HUDEP-2 (cell line): ENCODE measurements around the gene RHOF.
"Not testable (repeated sequence)": the region's sequence is repeated elsewhere in the genome, so short reads cannot be mapped to it uniquely, and the experiment has no call there.

Source experiments
- DNase-seq, 76 experiments: peaks; one replicate each; lab custom pipeline; 2025; ENCODE audit not compliant: unreplicated experiment in 76 of 76; lab: John Stamatoyannopoulos, UW

The RHOF gene

GRCh38 chr12:121751749-121752351 is 41.6 kb downstream of the RHOF start:
- DNase-seq, result no peak

GRCh38 chr12:121751034-121751433 is 42.5 kb downstream of the RHOF start:
- DNase-seq, result no peak

- peak in 7 of 76 experiments; percentile 8 to 31 (median 13) for DNase-seq
These were observed 43.0 kb downstream of the RHOF start for GRCh38 chr12:121750507-121750955.

- DNase-seq, result no peak
These were observed 44.2 kb downstream of the RHOF start for GRCh38 chr12:121749267-121749666.

GRCh38 chr12:121748571-121749265 is 44.8 kb downstream of the RHOF start:
- DNase-seq, result peak in 6 of 76 experiments; percentile 2 to 10 (median 8)

- DNase-seq, result no peak
These were observed 45.3 kb downstream of the RHOF start for GRCh38 chr12:121748218-121748570.

GRCh38 chr12:121745545-121745944 is 47.9 kb downstream of the RHOF start:
- DNase-seq, result not testable (repeated sequence)

GRCh38 chr12:121741743-121742142 is 51.7 kb downstream of the RHOF start:
- no peak for DNase-seq

GRCh38 chr12:121740847-121741246 is 52.6 kb downstream of the RHOF start:
- DNase-seq, result no peak

GRCh38 chr12:121738340-121738858 is 55.1 kb downstream of the RHOF start:
- peak in 73 of 76 experiments; percentile 21 to 89 (median 74) for DNase-seq

GRCh38 chr12:121733849-121734248 is 59.6 kb downstream of the RHOF start:
- DNase-seq, result no peak

GRCh38 chr12:121731473-121731872 is 62.0 kb downstream of the RHOF start:
- no peak for DNase-seq

- DNase-seq, result no peak
These were observed 64.5 kb downstream of the RHOF start for GRCh38 chr12:121729021-121729420.
